T-helper 1 cell treated with Interleukin-12 subunit alpha and Interleukin-12 subunit beta and Interleukin-4 antibody, amounts not matched to agents 30 μg/mL and 1 μg/mL, for 36 hours (primary cell): Measurements from ENCODE around the gene TRRAP.
"Not testable (repeated sequence)": the region's sequence is repeated elsewhere in the genome, so short reads cannot be mapped to it uniquely, and the experiment has no call there.

Experiments used
- H3K27ac Mint-ChIP-seq: one replicate; pipeline ENCODE4 v1.8.0; 2021; ENCODE audit warnings: mild to moderate bottlenecking, mixed read lengths
- H3K27me3 Mint-ChIP-seq: one replicate; pipeline ENCODE4 v1.8.0; 2021; ENCODE audit warnings: low read depth, mixed read lengths
- H3K36me3 Mint-ChIP-seq: one replicate; pipeline ENCODE4 v1.8.0; 2021; ENCODE audit warnings: low read depth, mixed read lengths
- H3K4me1 Mint-ChIP-seq: one replicate; pipeline ENCODE4 v1.8.0; 2021; ENCODE audit warnings: low read depth, mixed read lengths
- H3K4me3 Mint-ChIP-seq: one replicate; pipeline ENCODE4 v1.8.0; 2021; ENCODE audit warnings: mild to moderate bottlenecking, moderate library complexity, mixed read lengths
- H3K9me3 Mint-ChIP-seq: one replicate; pipeline ENCODE4 v1.8.0; 2021; ENCODE audit warnings: mixed read lengths

Gene TRRAP

DNA sequence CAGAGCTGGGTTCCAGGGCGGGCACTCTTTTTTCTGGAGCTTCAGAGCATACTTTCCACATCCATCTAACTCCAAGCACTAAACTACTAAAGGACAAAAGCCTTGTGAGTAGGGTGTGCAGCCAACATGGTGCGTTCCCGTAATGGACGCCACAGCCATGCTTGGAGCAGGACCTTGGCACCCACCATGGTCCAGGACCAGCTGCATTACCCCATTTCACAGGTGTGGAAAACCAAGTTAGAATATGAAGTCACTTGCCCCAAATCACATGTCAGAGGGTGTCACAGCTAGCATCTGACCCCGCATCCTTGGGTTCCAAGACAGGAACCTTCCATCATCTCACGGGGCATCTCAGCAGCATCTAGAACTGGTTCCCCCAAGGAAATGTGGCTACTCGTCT, 153.2 kb downstream of the TRRAP start:
- H3K36me3 Mint-ChIP-seq: peaks cover 33% of the 10 kb centered on the region
- no peak overlapping the region for H3K27ac Mint-ChIP-seq
- no peak overlapping the region for H3K4me3 Mint-ChIP-seq
- H3K9me3 Mint-ChIP-seq: no peaks in the 10 kb centered on the region
- no peaks in the 10 kb centered on the region for H3K4me1 Mint-ChIP-seq
- H3K27me3 Mint-ChIP-seq: no peaks in the 10 kb centered on the region

DNA sequence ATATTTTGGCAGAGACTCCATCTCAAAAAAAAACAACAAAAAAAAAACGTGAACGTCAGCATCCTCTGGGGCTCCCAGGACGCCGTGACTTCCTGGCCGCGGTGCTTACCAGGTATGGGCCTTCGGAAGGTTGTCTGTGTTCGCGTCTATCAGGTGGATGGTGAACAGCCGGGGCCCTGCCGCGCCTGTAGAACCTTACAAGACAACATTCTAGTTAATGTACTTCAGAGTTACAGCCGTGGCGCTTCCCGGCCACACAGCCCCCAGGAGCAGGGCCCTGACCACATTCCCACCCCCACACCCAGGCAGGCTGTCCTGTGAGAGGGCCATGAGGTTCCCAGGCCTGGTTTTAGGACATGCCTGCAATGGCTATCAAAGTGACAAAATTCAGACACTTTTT, 154.6 kb downstream of the TRRAP start:
- Mint-ChIP-seq H3K27ac (no peak overlapping the region), H3K4me1 (no peaks in the 10 kb centered on the region), H3K27me3 (no peaks in the 10 kb centered on the region), H3K36me3 (peaks cover 38% of the 10 kb centered on the region), H3K4me3 (no peak overlapping the region), H3K9me3 (no peaks in the 10 kb centered on the region)

DNA sequence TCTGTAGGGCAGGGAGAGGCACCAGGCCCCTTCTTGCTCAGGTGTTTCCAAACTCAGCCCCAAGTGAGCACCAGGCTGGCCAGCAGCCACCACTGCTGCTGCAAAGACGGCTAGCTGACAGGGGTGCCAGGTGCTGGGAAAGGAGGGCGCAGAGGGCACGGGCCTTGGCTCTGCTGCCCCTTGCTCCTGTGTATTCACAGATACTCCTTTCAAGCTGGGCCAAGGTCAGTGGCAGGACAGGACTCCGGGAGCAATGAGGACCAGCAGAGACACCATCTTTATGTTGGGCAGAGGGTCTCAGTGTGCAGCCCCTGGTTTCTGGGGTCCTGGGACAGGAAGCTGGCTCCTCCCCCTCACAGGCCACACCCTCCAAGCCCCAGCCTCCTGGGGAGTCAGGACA, 155.4 kb downstream of the TRRAP start:
- Mint-ChIP-seq H3K4me3 (no peak overlapping the region), H3K27ac (no peak overlapping the region), H3K4me1 (no peaks in the 10 kb centered on the region), H3K9me3 (no peaks in the 10 kb centered on the region), H3K36me3 (peaks cover 38% of the 10 kb centered on the region), H3K27me3 (no peaks in the 10 kb centered on the region)

DNA sequence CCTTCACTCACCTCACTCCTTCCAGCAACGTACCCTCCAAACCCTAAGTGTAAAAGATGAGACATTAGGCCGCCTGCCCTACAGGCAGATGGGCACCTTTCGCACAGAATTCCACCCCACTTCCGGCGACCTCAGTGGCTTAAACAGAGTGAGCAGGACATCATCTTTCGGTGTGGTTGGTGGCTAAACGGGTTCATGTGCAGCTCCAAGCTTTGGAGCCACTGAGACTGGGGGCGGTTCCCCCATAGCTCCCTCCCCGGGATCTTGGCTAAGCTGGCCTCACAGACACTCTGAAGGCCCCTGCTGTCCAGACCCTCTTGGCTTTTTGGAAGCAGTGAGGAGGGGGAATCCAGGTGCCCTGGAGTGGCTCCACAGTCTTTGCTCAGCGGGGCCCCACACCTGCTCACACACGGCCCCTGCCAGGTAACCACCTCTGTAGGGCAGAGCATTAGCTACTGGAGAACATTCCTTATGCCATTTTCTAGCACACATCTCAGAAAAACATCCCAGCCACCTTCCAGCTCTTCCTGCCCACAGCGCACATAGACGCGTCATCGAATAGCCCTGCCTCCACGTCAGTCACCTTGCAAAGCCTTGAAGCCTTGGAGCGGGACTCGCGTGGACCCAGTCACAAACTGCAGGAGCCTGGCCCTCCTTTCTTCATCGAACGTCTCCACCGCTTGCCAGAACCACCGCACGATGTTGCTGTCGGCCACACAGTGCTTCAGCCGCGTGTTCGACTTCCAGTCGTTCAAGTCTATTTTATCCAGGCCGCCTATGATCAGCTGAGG, 156.8 kb downstream of the TRRAP start:
- no peak overlapping the region for H3K27ac Mint-ChIP-seq
- no peaks in the 10 kb centered on the region for H3K9me3 Mint-ChIP-seq
- no peak overlapping the region for H3K4me3 Mint-ChIP-seq
- no peaks in the 10 kb centered on the region for H3K27me3 Mint-ChIP-seq
- no peaks in the 10 kb centered on the region for H3K4me1 Mint-ChIP-seq
- peaks cover 44% of the 10 kb centered on the region for H3K36me3 Mint-ChIP-seq

DNA sequence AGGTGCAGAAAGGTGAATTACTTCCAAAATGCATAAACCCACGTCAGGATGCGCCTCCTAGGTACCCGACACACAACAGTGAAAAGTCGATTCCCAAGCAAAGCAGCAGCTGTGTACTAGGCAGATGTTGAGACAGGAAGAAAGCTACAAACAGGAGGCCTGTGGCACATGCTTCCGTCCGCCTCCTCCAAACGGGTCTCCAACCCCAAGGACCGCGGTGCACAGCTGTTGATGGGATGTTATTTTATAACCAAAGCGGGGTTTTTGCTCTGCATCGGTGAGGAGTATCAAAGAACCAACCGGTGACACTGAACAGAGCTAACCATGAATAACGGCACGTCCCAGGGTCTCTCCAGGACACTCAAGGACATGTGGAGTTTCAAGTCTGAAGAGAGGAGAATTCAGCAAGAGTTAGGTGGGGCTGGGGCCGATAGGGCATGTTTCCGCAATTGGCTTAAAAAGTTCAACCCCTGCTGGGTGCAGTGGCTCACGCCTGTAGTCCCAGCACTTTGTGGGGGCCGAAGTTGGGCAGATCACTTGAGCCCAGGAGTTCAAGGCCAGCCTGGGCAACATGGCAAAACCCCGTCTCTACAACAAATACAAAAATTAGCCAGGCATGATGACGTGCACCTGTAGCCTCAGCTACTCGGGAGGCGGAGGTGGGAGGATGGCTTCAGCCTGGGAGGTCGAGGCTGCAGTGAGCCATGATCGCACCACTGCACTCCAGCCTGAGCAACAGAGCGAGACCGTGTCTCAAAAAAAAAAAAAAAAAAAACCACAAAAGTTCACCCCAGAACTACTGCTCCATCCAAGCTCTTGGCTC, 157.6 kb downstream of the TRRAP start:
- Mint-ChIP-seq H3K9me3 (no peaks in the 10 kb centered on the region), H3K4me3 (no peak overlapping the region), H3K36me3 (peaks cover 49% of the 10 kb centered on the region), H3K27me3 (no peaks in the 10 kb centered on the region), H3K27ac (no peak overlapping the region), H3K4me1 (no peaks in the 10 kb centered on the region)

DNA sequence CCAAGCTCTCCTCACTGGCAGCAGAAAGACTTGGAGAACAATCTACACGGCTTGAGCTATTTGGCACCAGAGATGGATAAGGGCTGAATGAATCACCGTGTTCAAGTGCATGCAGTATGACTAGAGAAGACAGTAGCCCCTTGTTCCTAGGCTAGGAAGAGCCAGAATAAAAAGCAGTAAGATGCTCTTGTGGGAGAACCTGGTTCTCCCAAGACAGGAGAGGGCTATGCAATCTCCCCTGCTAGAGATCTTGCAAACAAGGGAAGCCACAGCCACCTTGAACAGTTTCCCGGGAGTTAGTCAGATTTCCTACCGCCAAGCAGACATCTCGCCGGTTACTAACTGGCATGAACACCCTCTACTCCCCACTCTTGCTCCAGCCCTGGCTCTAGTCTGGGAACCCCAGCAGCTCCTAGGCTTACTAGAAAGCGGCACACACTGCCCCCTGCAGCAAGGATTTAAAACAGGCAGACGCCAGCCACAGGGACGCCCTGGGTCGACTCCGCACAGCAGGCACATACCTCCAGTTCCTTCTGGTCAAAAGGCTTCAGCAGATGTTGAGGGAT, 158.3 kb downstream of the TRRAP start:
- Mint-ChIP-seq H3K36me3 (peaks cover 44% of the 10 kb centered on the region), H3K4me1 (no peaks in the 10 kb centered on the region), H3K27ac (no peak overlapping the region), H3K4me3 (no peak overlapping the region), H3K9me3 (no peaks in the 10 kb centered on the region), H3K27me3 (no peaks in the 10 kb centered on the region)

DNA sequence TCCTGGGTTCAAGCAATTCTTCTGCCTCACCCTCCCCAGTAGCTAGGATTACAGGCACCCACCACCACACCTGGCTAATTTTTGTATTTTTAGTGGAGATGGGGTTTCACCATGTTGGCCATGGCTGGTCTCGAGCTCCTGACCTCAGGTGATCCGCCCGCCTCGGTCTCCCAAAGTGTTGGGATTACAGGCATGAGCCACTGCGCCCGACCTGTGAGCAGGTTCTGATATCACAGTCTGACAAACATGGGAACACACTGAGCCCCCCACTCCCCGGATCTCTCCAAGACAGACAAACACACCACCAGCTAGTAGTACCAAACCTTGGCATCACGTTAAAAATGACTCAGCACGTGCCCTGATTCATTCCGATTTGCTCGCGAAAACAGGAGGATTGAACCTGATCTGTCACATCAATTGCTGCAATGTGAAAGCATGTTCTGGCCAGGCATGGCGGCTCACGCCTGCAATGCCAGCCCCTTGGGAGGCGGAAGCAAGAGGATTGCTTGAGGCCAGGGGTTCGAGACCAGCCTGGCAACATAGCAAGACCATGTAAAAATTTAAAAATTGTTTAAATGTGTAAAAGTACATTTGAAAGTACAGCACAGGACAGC, 159.1 kb downstream of the TRRAP start:
- Mint-ChIP-seq H3K27ac (no peak overlapping the region), H3K36me3 (peaks cover 44% of the 10 kb centered on the region), H3K9me3 (no peaks in the 10 kb centered on the region), H3K4me1 (no peaks in the 10 kb centered on the region), H3K4me3 (no peak overlapping the region), H3K27me3 (no peaks in the 10 kb centered on the region)

DNA sequence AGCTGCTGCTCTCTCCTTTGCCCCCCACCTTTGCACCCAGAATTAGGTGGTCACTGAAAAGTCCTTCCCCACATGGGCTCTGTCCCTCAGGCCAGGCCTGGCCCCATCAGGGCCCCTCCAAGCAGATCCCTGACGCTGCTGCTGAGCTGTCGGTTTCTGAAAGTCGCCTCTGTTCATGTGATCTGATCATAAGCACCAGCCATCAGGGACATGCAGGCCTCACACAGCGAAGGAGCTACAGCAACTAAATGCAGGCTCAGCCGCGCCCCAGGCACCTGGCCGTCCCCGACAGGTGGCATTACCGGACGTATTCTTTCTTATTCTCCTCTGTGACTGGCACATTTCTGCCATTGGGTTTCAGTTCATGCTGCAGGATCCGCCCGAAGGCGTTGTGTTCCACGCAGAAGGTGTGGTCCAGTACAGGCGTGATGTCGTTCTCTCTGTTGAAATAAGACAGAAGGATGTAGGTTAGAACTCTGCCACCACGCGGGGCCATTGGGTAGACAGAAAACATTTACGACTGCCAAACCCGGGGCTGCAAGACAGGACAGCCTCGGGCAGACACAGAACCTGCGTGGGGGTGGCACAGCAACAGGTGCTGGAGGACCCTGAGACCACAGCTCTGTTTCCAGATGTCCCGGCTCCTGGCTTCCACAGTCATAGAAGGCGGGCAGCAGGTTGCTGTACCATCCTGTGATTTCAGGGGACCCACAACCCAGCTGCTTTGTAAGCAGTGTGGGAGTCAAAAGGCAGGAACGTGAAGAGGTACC, 159.9 kb downstream of the TRRAP start:
- Mint-ChIP-seq H3K4me3 (no peak overlapping the region), H3K27me3 (no peaks in the 10 kb centered on the region), H3K4me1 (no peaks in the 10 kb centered on the region), H3K27ac (no peak overlapping the region), H3K9me3 (no peaks in the 10 kb centered on the region), H3K36me3 (peaks cover 49% of the 10 kb centered on the region)

DNA sequence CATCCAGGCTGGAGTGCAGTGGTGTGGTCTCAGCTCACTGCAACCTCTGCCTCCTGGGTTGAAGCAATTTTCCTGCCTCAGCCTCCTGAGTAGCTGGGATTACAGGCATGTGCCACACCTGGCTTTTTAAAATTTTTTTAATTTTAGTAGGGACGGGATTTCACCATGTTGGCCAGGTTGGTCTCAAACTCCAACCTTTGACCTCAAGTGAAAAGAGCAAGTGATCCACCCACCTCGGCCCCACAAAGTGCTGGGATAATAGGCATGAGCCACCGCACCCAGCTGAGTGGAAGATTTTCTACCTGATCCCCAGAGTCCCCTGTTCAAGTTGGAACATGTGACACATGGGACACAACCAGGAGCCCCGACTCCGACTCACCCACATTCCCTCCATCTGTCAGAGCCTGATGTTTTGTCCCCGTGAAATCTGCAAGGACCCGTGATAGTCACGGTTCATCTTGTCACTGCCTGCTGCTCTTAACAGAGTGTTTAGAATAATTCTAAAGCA, 161.1 kb downstream of the TRRAP start:
- no peaks in the 10 kb centered on the region for H3K9me3 Mint-ChIP-seq
- no peak overlapping the region for H3K4me3 Mint-ChIP-seq
- H3K36me3 Mint-ChIP-seq: peaks cover 54% of the 10 kb centered on the region
- no peak overlapping the region for H3K27ac Mint-ChIP-seq
- H3K27me3 Mint-ChIP-seq: no peaks in the 10 kb centered on the region
- no peaks in the 10 kb centered on the region for H3K4me1 Mint-ChIP-seq

DNA sequence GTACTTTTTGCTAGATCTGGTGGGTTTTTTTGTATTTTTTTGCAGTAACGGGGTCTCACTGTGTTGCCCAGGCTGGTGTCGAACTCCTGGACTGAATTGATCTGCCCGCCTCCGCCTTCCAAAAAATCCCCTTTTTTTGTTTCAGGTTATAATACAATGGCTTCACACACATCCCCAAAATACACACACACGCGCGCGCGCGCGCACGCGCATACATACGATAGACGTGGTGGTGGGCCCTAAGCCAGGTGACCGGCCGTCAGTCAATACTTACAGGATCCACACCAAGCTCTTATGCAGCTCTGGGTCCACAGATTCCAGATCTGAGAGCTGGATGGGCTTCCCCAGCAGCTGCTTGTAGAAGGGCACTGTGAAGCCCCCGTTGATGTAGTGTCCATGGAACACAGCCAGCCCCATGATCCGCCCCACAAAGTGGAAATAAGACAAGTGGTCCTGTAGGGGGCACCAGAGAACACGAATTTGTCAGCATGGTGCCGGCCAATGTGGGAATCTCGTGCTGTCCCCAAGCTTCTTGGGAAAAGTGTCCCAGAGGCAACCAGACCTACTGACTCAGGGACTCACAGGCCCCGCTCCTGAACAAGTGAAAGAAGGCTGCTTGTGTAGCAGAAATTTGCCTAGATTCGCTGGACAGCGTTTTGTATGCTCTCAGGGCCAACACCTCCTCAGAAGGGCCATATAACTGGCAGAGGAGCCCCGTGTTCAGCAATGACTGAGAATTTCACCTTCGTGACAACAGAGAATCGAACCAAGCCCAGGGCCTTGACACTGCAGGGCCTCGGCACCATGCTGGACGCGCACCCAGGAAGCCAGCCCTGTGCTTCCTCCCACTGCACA, 162.0 kb downstream of the TRRAP start:
- no peaks in the 10 kb centered on the region for H3K27me3 Mint-ChIP-seq
- H3K36me3 Mint-ChIP-seq: peaks cover 52% of the 10 kb centered on the region
- H3K4me3 Mint-ChIP-seq: no peak overlapping the region
- no peaks in the 10 kb centered on the region for H3K4me1 Mint-ChIP-seq
- no peaks in the 10 kb centered on the region for H3K9me3 Mint-ChIP-seq
- peak overlapping the region; percentile 15 for H3K27ac Mint-ChIP-seq

DNA sequence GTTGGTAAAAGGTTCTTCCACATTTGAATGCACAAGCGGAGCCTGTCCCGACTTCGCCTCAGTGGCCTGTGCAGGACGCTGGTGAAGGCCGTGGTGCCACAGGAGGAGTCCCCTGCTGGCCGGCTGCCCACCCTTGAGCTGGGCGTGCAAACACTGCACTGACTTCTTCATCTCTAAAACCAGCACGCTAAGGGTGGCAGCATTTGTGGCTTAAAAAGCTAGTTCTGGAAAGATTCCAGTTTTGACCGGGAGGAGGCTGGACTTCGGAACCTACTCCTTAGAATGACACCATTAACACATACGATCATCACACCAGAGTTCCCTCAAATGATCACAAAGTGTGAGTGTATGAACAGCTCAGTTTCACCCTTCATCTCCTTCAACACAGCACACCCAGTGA, 163.2 kb downstream of the TRRAP start:
- H3K9me3 Mint-ChIP-seq: no peaks in the 10 kb centered on the region
- H3K27me3 Mint-ChIP-seq: no peaks in the 10 kb centered on the region
- H3K4me1 Mint-ChIP-seq: no peaks in the 10 kb centered on the region
- no peak overlapping the region for H3K4me3 Mint-ChIP-seq
- H3K36me3 Mint-ChIP-seq: peaks cover 53% of the 10 kb centered on the region
- no peak overlapping the region for H3K27ac Mint-ChIP-seq

DNA sequence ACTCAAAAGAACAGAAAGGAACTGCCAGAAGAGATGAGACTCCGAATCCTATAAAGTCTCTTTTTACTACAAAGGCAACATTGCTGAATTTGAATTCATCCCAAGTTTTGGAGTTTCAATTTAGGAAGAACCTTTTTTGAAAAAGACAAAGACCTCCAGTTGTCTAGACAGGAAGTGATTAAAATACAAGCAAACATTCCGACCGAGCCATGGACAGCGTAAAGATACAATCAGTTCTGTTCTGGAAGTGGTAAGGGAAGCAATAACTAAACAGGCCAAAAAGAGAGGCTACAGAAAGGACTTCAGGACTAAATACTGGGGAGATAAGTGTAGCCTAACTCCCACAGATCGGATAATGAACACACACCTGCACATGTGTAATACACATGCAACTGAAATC, 164.6 kb downstream of the TRRAP start:
- Mint-ChIP-seq H3K36me3 (peaks cover 44% of the 10 kb centered on the region), H3K4me3 (no peak overlapping the region), H3K4me1 (no peaks in the 10 kb centered on the region), H3K27me3 (no peaks in the 10 kb centered on the region), H3K9me3 (no peaks in the 10 kb centered on the region), H3K27ac (no peak overlapping the region)

DNA sequence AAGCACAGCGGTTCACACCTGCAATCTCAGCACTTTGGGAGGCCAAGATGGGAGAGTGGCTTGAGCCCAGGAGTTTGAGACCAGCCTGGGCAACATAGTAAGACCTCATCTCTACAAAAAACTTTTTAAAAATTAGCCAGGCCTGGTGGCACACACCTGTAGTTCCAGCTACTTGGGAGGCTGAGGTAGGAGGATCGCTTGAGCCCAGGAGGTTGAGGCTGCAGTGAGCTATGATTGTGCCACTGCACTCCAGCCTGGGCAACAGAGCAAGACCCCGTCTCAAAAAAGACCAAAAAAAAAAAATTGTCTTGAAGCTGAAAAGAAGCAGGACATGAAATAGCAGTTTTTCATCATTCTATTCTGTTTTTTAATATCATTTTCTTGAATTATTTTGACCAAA, 166.5 kb downstream of the TRRAP start:
- H3K36me3 Mint-ChIP-seq: peaks cover 45% of the 10 kb centered on the region
- not testable (repeated sequence) for H3K27ac Mint-ChIP-seq, H3K4me3 Mint-ChIP-seq, H3K9me3 Mint-ChIP-seq, H3K27me3 Mint-ChIP-seq, H3K4me1 Mint-ChIP-seq
